GM19328 (cell line): Measurements from ENCODE around the gene ZHX3.
A peak's percentile ranks its signal among the peaks of the same experiment; 100 is the strongest.
"Not testable (repeated sequence)": the region's sequence is repeated elsewhere in the genome, so short reads cannot be mapped to it uniquely, and the experiment has no call there.

Experiments used
- ATAC-seq: cut with Tn5 transposase; IDR thresholded peaks from one replicate; pipeline ENCODE4 v1.9.1; 2021; ENCODE audit warnings: mild to moderate bottlenecking, moderate library complexity; ENCODE audit not compliant: unreplicated experiment

ZHX3 gene

DNA sequence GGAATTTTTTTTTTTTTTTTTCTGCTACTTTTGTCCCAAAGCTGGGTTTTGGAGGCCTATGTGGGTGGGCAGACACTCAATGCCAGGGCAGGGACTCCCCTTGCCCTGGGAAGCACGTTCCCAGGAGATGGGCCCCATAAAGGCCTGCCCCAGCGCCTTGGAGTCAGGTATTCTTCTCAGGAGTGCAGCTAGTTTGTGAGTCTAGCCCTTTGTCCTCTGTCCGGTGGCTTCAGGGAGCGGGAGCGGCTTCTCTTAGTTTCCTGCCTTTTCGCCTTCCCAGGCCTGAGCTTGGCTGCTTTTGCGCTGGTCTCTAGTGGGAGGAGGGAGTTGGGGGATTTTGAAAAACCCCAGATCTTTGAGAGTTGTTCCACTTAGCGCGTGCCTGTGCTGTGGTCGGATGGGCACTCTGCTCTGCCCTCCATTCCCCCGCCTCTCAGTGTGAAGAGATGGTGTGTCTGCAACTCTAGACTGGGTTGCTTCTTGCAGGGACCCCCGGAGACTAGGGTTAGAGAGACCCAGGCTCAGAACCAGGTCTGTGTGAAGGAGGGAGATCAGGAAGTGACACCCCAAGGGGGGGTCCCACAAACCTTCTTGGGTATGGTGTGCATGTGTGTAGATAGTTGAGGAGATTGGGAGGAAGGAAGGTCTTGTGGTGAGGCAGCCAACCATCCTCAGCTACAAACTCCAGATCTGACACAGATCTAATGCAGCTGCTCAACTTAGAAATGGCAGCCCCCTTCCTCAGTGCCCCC, 178.9 kb downstream of the ZHX3 start:
- no peak for ATAC-seq

GRCh38 chr20:41137614-41138474, 179.7 kb downstream of the ZHX3 start:
- peak; percentile 10 for ATAC-seq

DNA sequence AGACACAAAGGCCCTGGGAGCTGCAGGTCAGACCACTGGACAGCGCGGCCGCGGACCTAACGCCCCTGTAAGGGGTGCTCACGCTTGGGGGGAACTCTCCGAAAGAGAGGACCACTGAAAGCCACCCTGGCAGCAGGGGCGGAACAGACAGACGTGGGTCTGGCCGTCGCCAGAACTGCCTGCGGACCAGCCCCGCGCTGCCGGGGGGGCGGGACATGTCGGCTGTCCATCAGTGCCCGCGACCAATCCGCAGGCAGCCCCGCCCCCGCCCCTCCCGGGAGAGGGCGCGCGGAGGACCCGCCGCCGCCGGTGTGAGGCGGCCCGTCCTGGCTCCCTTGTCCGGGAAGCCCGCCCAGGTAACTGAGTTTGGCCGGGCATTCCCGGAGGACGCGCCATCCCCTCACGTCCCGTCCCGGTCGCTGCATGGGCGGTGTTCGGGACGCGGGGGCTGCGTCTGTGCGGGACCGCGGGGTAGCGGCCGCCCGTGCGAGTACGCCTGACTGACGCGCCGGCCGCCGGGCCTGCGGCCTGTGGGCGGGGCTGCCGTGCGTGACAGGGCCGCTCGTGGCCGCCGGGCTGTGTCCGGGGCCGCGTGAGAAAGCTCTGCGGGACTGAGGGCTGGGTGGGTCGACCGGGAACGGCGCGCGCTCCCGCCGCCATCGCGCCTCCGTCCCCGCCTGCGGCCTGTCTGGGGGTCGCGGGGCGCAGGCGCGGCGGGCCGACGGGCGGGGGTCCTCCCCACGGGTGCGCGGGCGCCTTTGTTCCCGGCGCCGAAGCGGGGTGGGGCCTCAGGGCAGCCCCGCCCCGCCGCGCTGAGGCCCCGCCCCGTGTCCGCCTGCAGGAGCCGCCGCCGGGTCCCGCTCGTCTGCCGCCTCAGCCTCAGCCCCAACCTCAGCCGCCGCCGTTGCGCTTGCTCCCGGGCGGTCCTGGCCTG, 180.6 kb downstream of the ZHX3 start, which contains the start of gene PLCG1:
Gene PLCG1, plus strand, starts transcription at position 864 of the 934 bp plus-strand sequence. CDS start 99 bp downstream, outside the sequence.
- ATAC-seq: peak; percentile 51

GRCh38 chr20:41135888-41136679, 181.4 kb downstream of the ZHX3 start:
- ATAC-seq: no peak

DNA sequence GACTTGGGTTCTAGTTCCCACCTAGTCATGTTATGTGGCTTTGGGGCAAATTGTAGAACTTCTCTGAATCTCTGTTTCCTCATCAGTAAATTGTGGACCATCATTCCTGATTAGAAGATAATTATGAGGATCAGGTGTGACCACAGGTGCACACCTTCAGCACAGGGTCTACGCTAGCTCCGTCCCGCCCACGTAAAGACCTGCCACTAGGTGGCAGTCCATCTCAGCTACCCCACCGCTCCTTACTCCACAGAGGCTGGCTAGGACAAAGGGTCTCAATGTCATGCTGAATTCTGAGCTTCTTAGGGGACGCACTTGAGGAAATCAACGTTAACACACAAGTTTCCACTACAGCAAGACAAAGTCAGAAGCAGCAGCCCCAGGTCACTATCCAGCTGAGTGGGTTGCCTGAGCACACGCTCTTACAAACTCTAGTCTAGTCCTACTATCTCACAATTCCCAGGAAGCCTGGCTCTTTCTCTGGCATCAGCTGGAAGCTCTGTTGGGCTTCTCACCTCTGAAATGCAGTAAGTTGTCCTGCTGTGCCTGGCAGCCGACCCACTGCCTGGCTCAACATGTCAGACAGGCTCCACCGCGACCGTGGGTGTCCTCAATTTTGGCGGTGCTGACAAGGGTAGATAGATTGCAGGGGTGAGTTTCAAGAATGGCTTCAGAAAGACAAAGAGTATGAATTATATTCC, 182.2 kb downstream of the ZHX3 start:
- no peak for ATAC-seq

GRCh38 chr20:41134362-41135186, 183.0 kb downstream of the ZHX3 start:
- ATAC-seq: no peak

GRCh38 chr20:41133709-41134361, 183.7 kb downstream of the ZHX3 start:
- ATAC-seq: peak; percentile 40

DNA sequence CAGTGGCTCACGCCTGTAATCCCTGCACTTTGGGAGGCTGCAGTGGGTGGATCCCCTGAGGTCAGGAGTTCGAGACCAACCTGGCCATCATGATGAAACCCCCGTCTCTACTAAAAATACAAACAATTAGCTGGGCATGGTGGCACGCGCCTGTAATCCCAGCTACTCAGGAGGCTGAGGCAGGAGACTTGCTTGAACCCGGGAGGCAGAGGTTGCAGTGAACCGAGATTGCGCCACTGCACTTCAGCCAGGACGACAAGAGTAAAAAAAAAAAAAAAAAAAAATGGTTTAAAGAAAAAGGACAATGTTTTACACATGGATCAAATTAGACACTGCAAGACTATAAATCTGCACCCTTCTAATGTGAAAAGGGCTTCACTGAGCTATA, 185.1 kb downstream of the ZHX3 start:
- ATAC-seq: not testable (repeated sequence)

DNA sequence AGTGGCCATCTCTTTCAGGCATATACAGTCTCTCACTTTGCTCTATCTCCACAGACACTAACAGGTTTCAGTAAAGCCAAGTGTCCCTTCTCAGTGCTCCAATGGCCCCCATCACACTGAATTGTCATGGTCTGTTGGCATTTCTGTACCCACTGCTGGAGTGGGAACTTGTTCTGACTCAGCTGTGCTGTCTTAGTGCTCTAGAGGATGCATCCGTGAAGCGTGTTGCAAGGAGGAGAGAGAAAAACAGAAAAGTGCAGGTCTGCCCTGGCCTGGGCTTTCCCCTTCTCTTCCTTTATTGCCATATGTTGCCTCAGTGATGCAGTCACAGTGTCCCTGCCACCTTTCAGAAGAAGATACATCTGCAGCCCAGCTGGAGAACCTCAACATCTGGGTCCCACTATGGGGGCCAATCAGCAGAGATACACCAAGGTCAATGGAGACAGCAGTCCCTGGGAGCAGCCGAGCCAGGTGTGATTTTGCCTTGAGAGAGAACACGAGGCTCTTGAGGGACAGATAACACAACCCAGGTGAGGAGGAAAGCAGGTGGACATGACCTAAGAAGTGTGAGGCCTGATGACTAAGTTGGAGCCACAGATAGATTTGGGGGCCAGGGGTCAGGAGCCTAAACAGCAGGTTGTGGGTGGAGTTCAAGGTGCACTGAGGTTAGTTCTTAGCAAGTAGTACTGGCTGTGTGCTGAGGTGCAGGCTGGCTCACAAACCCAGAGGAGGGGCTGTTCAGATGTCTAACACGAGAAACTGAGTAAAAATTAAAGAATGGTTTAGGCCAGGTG, 185.7 kb downstream of the ZHX3 start:
- ATAC-seq: no peak
